ENCODE results near the gene SLC27A2. TPM values are rescaled to one million over a fixed set of nuclear protein-coding genes. Genes with fewer than 3 reads are reported as not detected.

SLC27A2 gene
- total and polyA plus RNA-seq, 4 donors: 0.39 to 2.1 TPM; not detected in 2

DNA sequence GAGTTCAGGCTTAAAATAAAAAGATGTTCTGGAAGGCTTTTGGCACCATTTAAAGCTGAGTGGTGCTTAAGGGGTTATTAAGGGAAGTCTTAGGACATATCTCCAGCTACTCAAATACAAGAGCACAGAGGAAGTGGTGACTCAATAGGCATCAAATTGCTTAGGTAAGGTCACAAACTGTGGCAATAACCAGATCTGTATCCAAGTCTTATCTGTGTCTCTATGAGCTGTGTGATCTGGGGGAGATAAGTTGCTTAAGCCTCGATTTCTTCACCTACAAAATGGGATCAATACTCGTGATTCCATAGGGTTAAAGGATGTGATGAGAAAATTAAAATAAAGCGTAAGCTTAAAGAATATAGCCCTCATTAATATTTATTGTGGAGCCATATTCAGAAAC, 75.9 kb downstream of the SLC27A2 start:
- no peaks in the 10 kb centered on the region for H3K27me3 ChIP-seq (ENCODE audit: control insufficient read depth in 1 of 2, insufficient read depth in 2 of 2, low read length in 1 of 2)
- H3K36me3 ChIP-seq (ENCODE audit: control insufficient read depth in 1 of 2, insufficient read depth in 2 of 2, low read length in 1 of 2): no peaks in the 10 kb centered on the region
- DNase-seq: no peak
- intact Hi-C loops (cut with DNase I): no loop called here
- H3K4me1 ChIP-seq (ENCODE audit: control insufficient read depth in 1 of 2, insufficient read depth in 2 of 2, low read length in 2 of 2): no peaks in the 10 kb centered on the region
- no peak overlapping the region for H3K27ac ChIP-seq (ENCODE audit: low read depth in 1 of 2, low read length in 2 of 2)
- no peak for ATAC-seq (ENCODE audit: low FRiP score)
- no peaks in the 10 kb centered on the region for H3K9me3 ChIP-seq (ENCODE audit: control insufficient read depth, low read length)
- H3K4me3 ChIP-seq (ENCODE audit: low read length in 2 of 2): no peak overlapping the region
- 80 to 91% methylated on average over 3 of the region's 3 CpGs for whole genome bisulfite sequencing, 2 donors

DNA sequence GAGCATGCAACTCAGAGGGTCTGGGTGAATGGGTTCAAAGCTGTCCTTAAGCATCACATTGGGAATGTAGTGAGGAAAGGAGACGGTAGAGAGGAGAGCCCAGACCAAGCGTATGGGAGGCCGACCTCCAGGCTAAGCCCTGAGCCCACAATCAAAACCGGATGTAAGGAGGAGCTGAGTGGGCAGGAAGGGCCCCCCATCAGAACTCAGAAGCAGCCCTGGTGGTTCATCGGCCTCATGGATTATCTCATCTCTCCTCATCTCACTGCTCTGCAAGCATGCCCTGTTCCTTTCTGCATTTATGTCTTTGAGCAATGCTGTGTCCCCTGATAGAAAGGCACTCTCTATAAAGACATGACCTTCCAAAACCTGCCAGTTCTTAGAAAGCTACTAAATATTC, 77.3 kb downstream of the SLC27A2 start:
- ATAC-seq (ENCODE audit: low FRiP score) (no peak), DNase-seq (no peak)
- 80 to 86% methylated on average over 5 of the region's 5 CpGs for WGBS, 2 donors
- Histone ChIP-seq H3K4me3 (ENCODE audit: low read length in 2 of 2) (no peak overlapping the region), H3K4me1 (ENCODE audit: control insufficient read depth in 1 of 2, insufficient read depth in 2 of 2, low read length in 2 of 2) (no peaks in the 10 kb centered on the region), H3K36me3 (ENCODE audit: control insufficient read depth in 1 of 2, insufficient read depth in 2 of 2, low read length in 1 of 2) (no peaks in the 10 kb centered on the region), H3K27ac (ENCODE audit: low read depth in 1 of 2, low read length in 2 of 2) (no peak overlapping the region), H3K27me3 (ENCODE audit: control insufficient read depth in 1 of 2, insufficient read depth in 2 of 2, low read length in 1 of 2) (no peaks in the 10 kb centered on the region), H3K9me3 (ENCODE audit: control insufficient read depth, low read length) (no peaks in the 10 kb centered on the region)
- intact Hi-C loops (cut with DNase I): no loop called here

DNA sequence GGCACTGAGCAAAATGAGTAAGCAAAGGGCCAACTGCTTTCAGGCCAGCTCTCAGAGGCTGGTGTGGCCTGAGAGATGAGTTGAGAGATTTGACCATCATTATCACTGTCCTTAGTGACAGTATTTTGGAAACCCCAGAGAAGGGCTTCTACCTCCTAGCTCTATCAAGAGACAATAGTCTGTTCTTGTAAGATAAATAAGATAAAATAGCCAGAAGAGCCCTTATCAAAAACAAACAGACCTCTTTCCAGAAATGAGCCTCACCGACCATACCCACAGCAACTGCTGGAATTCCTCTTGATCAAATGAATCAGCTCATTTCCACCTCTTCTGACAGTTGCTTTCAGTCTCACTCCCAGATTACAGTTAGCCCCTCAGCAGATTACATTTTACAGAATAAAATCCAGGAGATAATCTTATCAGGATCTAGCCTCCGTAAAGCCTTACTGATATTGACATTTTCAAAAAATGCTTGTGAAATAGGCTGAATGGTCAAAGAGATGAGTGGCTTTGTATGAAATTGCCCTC, 79.0 kb downstream of the SLC27A2 start:
- H3K36me3 ChIP-seq (ENCODE audit: control insufficient read depth in 1 of 2, insufficient read depth in 2 of 2, low read length in 1 of 2): no peaks in the 10 kb centered on the region
- no peaks in the 10 kb centered on the region for H3K4me1 ChIP-seq (ENCODE audit: control insufficient read depth in 1 of 2, insufficient read depth in 2 of 2, low read length in 2 of 2)
- no peak overlapping the region for H3K27ac ChIP-seq (ENCODE audit: low read depth in 1 of 2, low read length in 2 of 2)
- H3K4me3 ChIP-seq (ENCODE audit: low read length in 2 of 2): no peak overlapping the region
- no peaks in the 10 kb centered on the region for H3K9me3 ChIP-seq (ENCODE audit: control insufficient read depth, low read length)
- H3K27me3 ChIP-seq (ENCODE audit: control insufficient read depth in 1 of 2, insufficient read depth in 2 of 2, low read length in 1 of 2): no peaks in the 10 kb centered on the region
- DNase-seq (no peak), ATAC-seq (ENCODE audit: low FRiP score) (no peak)
- intact Hi-C loops (cut with DNase I): no loop called here
- WGBS, 2 donors: 46 to 47% methylated on average over 2 of the region's 2 CpGs

DNA sequence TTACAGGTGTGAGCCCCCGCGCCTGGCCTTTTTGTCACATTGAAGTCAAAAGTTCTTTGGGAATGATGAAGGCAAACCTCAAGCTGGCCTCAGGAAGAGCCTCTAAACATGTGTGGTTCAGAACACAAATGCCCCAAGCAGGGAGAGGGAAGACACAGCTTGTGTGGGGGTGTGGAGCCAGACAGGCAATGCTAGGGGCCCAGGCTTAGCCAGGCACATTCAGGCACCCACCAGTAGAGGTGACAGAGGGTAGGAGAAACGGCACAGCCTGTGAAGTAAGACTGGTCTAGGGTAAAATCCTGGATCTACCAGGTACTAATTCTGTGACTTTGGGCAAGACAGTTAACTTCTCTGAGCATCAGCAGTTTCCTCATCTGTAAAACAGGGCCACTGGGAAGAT, 80.0 kb downstream of the SLC27A2 start:
- no peaks in the 10 kb centered on the region for H3K36me3 ChIP-seq (ENCODE audit: control insufficient read depth in 1 of 2, insufficient read depth in 2 of 2, low read length in 1 of 2)
- H3K27me3 ChIP-seq (ENCODE audit: control insufficient read depth in 1 of 2, insufficient read depth in 2 of 2, low read length in 1 of 2): no peaks in the 10 kb centered on the region
- ATAC-seq (ENCODE audit: low FRiP score) (no peak), DNase-seq (no peak)
- no peak overlapping the region for H3K4me3 ChIP-seq (ENCODE audit: low read length in 2 of 2)
- WGBS, 2 donors: 90 to 96% methylated on average over 3 of the region's 3 CpGs
- H3K27ac ChIP-seq (ENCODE audit: low read depth in 1 of 2, low read length in 2 of 2): no peak overlapping the region
- no peaks in the 10 kb centered on the region for H3K9me3 ChIP-seq (ENCODE audit: control insufficient read depth, low read length)
- intact Hi-C loops (cut with DNase I): no loop called here
- H3K4me1 ChIP-seq (ENCODE audit: control insufficient read depth in 1 of 2, insufficient read depth in 2 of 2, low read length in 2 of 2): no peaks in the 10 kb centered on the region

DNA sequence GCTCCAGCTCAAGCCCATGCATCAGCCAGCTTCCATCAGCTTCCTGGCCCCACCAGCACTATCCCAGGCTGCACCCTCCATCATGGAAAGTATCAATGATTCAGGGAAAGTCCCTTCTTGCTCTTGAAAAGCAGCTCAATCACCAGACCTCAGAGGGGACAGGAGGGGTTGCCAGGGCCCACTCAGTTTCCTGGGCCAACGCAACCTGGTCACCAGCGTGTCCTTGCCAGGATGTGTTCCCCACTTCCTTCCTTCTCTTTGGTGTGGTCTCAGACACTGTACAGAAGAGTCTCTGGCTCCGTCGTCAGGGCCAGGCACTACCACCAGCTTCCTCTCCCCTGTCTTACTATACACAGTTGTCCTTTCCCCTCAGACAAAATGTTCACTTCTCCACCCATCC, 80.5 kb downstream of the SLC27A2 start:
- no peak overlapping the region for H3K4me3 ChIP-seq (ENCODE audit: low read length in 2 of 2)
- H3K4me1 ChIP-seq (ENCODE audit: control insufficient read depth in 1 of 2, insufficient read depth in 2 of 2, low read length in 2 of 2): no peaks in the 10 kb centered on the region
- no peaks in the 10 kb centered on the region for H3K9me3 ChIP-seq (ENCODE audit: control insufficient read depth, low read length)
- H3K36me3 ChIP-seq (ENCODE audit: control insufficient read depth in 1 of 2, insufficient read depth in 2 of 2, low read length in 1 of 2): no peaks in the 10 kb centered on the region
- WGBS, 2 donors: 83 to 88% methylated on average over 4 of the region's 4 CpGs
- no peak overlapping the region for H3K27ac ChIP-seq (ENCODE audit: low read depth in 1 of 2, low read length in 2 of 2)
- no peaks in the 10 kb centered on the region for H3K27me3 ChIP-seq (ENCODE audit: control insufficient read depth in 1 of 2, insufficient read depth in 2 of 2, low read length in 1 of 2)
- DNase-seq (no peak), ATAC-seq (ENCODE audit: low FRiP score) (no peak)
- intact Hi-C loops (cut with DNase I): no loop called here

DNA sequence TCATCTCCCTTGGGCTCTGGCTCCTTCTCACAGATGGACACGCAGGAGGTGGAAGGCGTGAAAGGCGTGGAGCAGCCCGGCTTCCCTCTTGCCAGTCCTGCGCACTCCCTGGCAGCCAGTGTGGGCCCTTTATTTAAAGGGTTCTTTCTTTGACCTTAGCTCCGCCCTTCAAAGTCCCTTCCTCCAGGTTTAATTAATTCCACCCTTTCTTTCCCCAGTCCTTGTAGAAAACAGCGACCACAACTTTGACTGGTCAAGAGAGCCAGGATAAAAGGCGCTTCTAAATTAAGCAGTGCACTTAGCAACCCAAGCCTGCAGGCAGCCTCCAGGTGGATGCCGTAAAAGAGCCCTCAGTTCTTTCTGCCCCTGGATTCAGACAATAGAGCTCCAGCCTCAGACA, 83.6 kb downstream of the SLC27A2 start, which contains the start of gene HDC:
HDC (minus strand) TSS at position 107 of the 400 bp plus-strand sequence; CDS start at position 4, 103 bp downstream.
- H3K27ac ChIP-seq (ENCODE audit: low read depth in 1 of 2, low read length in 2 of 2): no peak within 1 kb of the TSS
- H3K4me3 ChIP-seq (ENCODE audit: low read length in 2 of 2): no peak within 1 kb of the TSS
- H3K4me1 ChIP-seq (ENCODE audit: control insufficient read depth in 1 of 2, insufficient read depth in 2 of 2, low read length in 2 of 2): no peaks in the 10 kb centered on the region
- DNase-seq (no peak), ATAC-seq (ENCODE audit: low FRiP score) (no peak)
- H3K27me3 ChIP-seq (ENCODE audit: control insufficient read depth in 1 of 2, insufficient read depth in 2 of 2, low read length in 1 of 2): no peaks in the 10 kb centered on the region
- WGBS, 2 donors: 55 to 61% methylated on average over 9 of the region's 9 CpGs
- H3K36me3 ChIP-seq (ENCODE audit: control insufficient read depth in 1 of 2, insufficient read depth in 2 of 2, low read length in 1 of 2): no peaks in the 10 kb centered on the region
- intact Hi-C loops (cut with DNase I): no loop called here
- H3K9me3 ChIP-seq (ENCODE audit: control insufficient read depth, low read length): no peaks in the 10 kb centered on the region

DNA sequence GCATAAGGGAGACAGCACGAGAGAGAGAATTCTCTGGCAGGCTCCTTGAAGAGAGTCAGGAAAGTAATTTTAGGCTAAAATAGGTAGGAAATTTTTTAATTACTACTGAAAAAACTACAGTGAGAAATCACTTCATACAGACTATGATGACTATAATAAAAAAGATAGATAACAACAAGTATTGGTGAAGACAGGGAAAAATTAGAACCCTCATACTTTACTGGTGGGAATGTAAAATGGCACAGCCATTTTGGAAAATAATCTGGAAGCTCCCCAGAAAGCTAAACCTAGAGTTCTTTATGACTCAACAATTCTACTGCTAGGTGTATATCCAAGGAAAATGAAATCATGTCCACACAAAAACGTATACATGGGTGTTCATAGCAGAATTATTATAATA, 85.6 kb downstream of the SLC27A2 start:
- Histone ChIP-seq H3K27me3 (ENCODE audit: control insufficient read depth in 1 of 2, insufficient read depth in 2 of 2, low read length in 1 of 2) (no peaks in the 10 kb centered on the region), H3K4me3 (ENCODE audit: low read length in 2 of 2) (no peak overlapping the region), H3K9me3 (ENCODE audit: control insufficient read depth, low read length) (no peaks in the 10 kb centered on the region), H3K36me3 (ENCODE audit: control insufficient read depth in 1 of 2, insufficient read depth in 2 of 2, low read length in 1 of 2) (no peaks in the 10 kb centered on the region), H3K27ac (ENCODE audit: low read depth in 1 of 2, low read length in 2 of 2) (no peak overlapping the region), H3K4me1 (ENCODE audit: control insufficient read depth in 1 of 2, insufficient read depth in 2 of 2, low read length in 2 of 2) (no peaks in the 10 kb centered on the region)
- WGBS, 2 donors: 73 to 76% methylated on average over 2 of the region's 2 CpGs
- DNase-seq: no peak
- no peak for ATAC-seq (ENCODE audit: low FRiP score)
- intact Hi-C loops (cut with DNase I): no loop called here

DNA sequence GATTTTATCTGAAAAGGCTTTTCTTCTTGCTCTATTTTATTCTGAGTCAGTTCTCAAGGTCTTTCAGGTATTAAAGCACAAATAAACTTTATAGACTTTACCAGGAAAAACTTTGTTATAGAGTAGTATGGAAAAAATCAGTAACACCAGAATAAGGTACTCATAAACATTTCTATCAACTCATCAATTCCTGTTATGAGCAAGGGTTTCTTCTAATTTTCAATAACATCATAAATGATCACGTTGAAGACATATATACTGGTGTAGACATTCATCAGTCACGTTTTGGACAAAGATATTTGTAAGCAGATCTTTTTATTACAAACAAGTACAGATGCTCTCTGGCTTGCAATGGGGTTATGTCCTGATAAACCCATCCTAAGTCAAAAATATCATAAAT, 93.1 kb downstream of the SLC27A2 start:
- 42 to 52% methylated on average over 2 of the region's 2 CpGs for WGBS, 2 donors
- intact Hi-C loops (cut with DNase I): no loop called here
- Histone ChIP-seq H3K4me1 (ENCODE audit: control insufficient read depth in 1 of 2, insufficient read depth in 2 of 2, low read length in 2 of 2) (no peaks in the 10 kb centered on the region), H3K27me3 (ENCODE audit: control insufficient read depth in 1 of 2, insufficient read depth in 2 of 2, low read length in 1 of 2) (no peaks in the 10 kb centered on the region), H3K27ac (ENCODE audit: low read depth in 1 of 2, low read length in 2 of 2) (no peak overlapping the region), H3K36me3 (ENCODE audit: control insufficient read depth in 1 of 2, insufficient read depth in 2 of 2, low read length in 1 of 2) (no peaks in the 10 kb centered on the region), H3K4me3 (ENCODE audit: low read length in 2 of 2) (no peak overlapping the region), H3K9me3 (ENCODE audit: control insufficient read depth, low read length) (no peaks in the 10 kb centered on the region)
- ATAC-seq (ENCODE audit: low FRiP score) (no peak), DNase-seq (no peak)

DNA sequence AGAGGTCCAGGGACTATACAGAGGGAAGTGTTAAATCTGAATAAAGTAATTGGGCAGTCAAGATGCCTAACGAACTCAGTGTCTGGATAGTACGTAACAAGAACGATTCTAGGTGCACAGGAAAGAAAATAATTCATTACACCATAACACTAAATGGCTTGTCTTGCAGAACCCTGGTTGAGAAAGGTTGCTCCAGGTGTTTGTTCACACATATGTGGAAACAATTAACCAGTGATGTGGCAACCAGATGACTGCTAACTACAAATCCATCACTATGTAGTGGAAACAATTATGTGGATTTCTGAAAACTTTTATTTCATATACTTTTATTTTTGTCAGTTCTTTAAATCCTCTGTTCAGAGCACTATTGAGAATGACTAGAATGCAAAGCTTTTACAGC, 93.9 kb downstream of the SLC27A2 start:
- DNase-seq (no peak), ATAC-seq (ENCODE audit: low FRiP score) (no peak)
- 77 to 80% methylated on average over 3 of the region's 3 CpGs for WGBS, 2 donors
- Histone ChIP-seq H3K27me3 (ENCODE audit: control insufficient read depth in 1 of 2, insufficient read depth in 2 of 2, low read length in 1 of 2) (no peaks in the 10 kb centered on the region), H3K9me3 (ENCODE audit: control insufficient read depth, low read length) (no peaks in the 10 kb centered on the region), H3K4me1 (ENCODE audit: control insufficient read depth in 1 of 2, insufficient read depth in 2 of 2, low read length in 2 of 2) (no peaks in the 10 kb centered on the region), H3K36me3 (ENCODE audit: control insufficient read depth in 1 of 2, insufficient read depth in 2 of 2, low read length in 1 of 2) (peaks cover 0 to 2% of the 10 kb centered on the region in 2 donors), H3K27ac (ENCODE audit: low read depth in 1 of 2, low read length in 2 of 2) (no peak overlapping the region), H3K4me3 (ENCODE audit: low read length in 2 of 2) (no peak overlapping the region)
- intact Hi-C loops (cut with DNase I): no loop called here

All from aorta (tissue), 5 donors.